ENCODE results near the gene ANKRD55.

- no peak for TF ChIP-seq CTCF (conservative IDR thresholded peaks at IDR 0.05; ENCODE audit: low read length)
- TF ChIP-seq EZH2phosphoT487 (IDR thresholded peaks at IDR 0.05; ENCODE audit: borderline replicate concordance, low read depth, low read length): no peak
Observed at GRCh38 chr5:56215019-56215830, 17.9 kb downstream of the ANKRD55 start.
